BE2C (cell line): ENCODE measurements around the gene SIM2.

ENCODE experiments used
- DNase-seq: peaks from one replicate; pipeline ENCODE4 v3.0.0-alpha.2; 2020
- H3K27me3 ChIP-seq: fragments of 250-450 bp; sonication (Bioruptor Pico); 2 replicates; pipeline ENCODE4 v1.5.1; 2020; ENCODE audit warnings: mild to moderate bottlenecking
- H3K36me3 ChIP-seq: fragments of 250-450 bp; sonication (Bioruptor Pico); 2 replicates; pipeline ENCODE4 v1.5.1; 2020; ENCODE audit warnings: mild to moderate bottlenecking
- H3K4me1 ChIP-seq: fragments of 250-450 bp; sonication (Bioruptor Pico); 2 replicates; pipeline ENCODE4 v1.5.1; 2020
- H3K4me3 ChIP-seq: 2 replicates; pipeline ENCODE4 v1.5.1; 2011; ENCODE audit warnings: low read depth, low read length
- H3K9me3 ChIP-seq: fragments of 250-450 bp; sonication (Bioruptor Pico); 2 replicates; pipeline ENCODE4 v1.5.1; 2020
- CTCF ChIP-seq: IDR thresholded peaks from 2 replicates; pipeline ENCODE4 v1.5.1; 2012; ENCODE audit warnings: mild to moderate bottlenecking, low read depth, low read length

SIM2 gene

GRCh38 chr21:36704958-36705678 lies 6.2 kb downstream of the SIM2 start:
- Histone ChIP-seq H3K4me1 (no peaks in the 10 kb centered on the region), H3K9me3 (no peaks in the 10 kb centered on the region), H3K36me3 (no peaks in the 10 kb centered on the region), H3K4me3 (no peak overlapping the region), H3K27me3 (peaks cover 100% of the 10 kb centered on the region)
- TF ChIP-seq CTCF: no peak
- DNase-seq: no peak

GRCh38 chr21:36705679-36706481 lies 7.0 kb downstream of the SIM2 start:
- Histone ChIP-seq H3K4me3 (no peak overlapping the region), H3K4me1 (no peaks in the 10 kb centered on the region), H3K36me3 (no peaks in the 10 kb centered on the region), H3K9me3 (no peaks in the 10 kb centered on the region), H3K27me3 (peaks cover 100% of the 10 kb centered on the region)
- no peak for TF ChIP-seq CTCF
- DNase-seq: no peak

GRCh38 chr21:36706482-36706852 lies 7.6 kb downstream of the SIM2 start:
- Histone ChIP-seq H3K4me3 (no peak overlapping the region), H3K9me3 (no peaks in the 10 kb centered on the region), H3K36me3 (no peaks in the 10 kb centered on the region), H3K27me3 (peaks cover 100% of the 10 kb centered on the region), H3K4me1 (no peaks in the 10 kb centered on the region)
- TF ChIP-seq CTCF: no peak
- DNase-seq: no peak

GRCh38 chr21:36706951-36707762 lies 8.2 kb downstream of the SIM2 start:
- no peaks in the 10 kb centered on the region for H3K36me3 ChIP-seq
- H3K4me3 ChIP-seq: no peak overlapping the region
- peaks cover 100% of the 10 kb centered on the region for H3K27me3 ChIP-seq
- no peaks in the 10 kb centered on the region for H3K4me1 ChIP-seq
- no peak for DNase-seq
- TF ChIP-seq CTCF: no peak
- no peaks in the 10 kb centered on the region for H3K9me3 ChIP-seq

DNA sequence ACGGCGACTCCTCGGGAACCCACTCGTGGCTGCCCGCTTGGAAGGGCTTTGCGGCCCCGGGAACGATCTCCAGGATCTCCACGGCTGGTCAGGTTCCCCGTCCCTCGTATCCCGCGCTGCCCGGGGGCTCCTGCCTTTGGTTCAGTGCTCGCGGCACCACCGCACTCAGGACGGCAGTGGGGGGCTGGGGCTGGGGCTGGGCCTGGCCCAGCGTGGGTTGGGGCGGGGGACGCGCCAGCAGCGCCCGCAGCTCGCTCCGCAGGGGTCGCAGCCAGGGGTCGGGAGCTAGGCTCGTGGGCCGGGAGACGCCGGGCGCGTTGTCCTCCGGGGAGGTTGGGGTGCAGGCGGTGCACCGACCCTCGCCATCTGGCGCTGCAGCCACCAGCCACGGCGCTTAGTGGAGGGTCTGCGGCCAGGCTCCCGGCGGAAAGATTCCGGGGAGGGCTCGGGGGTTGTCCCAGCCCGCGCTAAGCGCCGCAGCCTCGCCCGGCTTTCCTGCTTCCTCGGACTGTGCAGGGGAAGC lies 8.9 kb downstream of the SIM2 start:
- no peaks in the 10 kb centered on the region for H3K4me1 ChIP-seq
- peaks cover 100% of the 10 kb centered on the region for H3K27me3 ChIP-seq
- H3K4me3 ChIP-seq: no peak overlapping the region
- H3K9me3 ChIP-seq: no peaks in the 10 kb centered on the region
- TF ChIP-seq CTCF: no peak
- no peak for DNase-seq
- H3K36me3 ChIP-seq: no peaks in the 10 kb centered on the region
